Hypothalamus (tissue), 51 donors: ENCODE measurements around the gene DLEC1.
"Not testable (repeated sequence)": the region's sequence is repeated elsewhere in the genome, so short reads cannot be mapped to it uniquely, and the experiment has no call there.

Source experiments
- DNase-seq, 51 donors: peaks; one replicate each; lab custom pipeline; 2025; lab: John Stamatoyannopoulos, UW

The DLEC1 gene

DNA sequence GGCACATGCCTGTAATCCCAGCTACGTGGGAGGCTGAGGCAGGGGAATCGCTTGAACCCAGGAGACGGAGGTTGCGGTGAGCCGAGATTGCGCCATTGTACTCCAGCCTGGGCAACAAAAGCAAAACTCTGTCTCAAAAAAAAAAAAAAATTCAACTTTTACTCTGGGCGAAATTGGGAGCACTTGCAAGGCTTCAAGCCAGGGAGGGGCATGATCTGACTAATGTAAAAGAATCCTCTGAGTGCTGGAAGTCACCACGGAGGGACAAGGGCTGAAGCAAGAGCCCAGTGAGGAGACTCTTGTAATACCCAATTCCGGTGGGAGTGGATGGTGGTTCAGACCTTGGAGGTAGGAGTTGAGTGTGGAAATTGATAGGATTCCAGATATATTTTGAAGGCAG is 4.7 kb upstream of the DLEC1 start:
- DNase-seq, result not testable (repeated sequence)

DNA sequence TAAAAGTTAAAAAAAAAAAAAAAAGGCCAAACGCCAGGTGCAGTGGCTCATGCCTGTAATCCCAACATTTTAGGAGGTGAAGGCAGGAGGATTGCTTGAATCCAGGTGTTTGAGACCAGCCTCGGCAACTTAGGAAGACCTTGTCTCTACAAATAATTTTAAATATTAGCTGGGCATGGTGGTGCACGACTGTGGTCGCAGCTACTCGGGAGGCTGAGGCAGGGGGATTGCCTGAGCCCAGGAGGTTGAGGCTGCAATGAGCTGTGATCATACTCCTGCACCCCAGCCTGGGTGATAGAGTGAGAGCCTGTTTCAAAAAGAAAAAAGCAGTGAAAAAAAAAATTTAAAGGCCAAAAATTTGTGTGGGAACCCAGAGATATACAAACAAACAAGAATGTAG is 2.7 kb upstream of the DLEC1 start:
- DNase-seq, result no peak

DNA sequence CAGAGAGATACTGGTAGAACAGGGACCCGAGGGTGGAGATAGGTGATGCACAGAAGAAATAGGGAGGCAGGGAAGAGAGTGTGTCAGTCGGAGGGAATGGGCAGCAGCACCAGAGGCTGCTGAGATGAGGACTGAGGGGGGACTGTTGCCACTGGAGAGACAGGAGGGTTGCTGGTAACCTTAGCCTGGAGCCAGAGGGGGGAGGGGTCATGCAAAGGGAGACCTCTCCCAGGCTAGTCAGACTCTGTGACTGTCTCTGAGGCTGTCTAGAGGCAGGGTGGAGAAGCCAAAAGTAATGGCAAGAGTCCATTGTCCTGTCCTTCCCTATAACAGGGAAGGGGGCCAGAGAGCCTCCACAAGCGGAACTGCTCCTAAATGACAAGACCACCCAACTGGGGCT is 2.1 kb upstream of the DLEC1 start:
- DNase-seq, result no peak

GRCh38 chr3:38038447-38038911 is 529 bp upstream of the DLEC1 start:
- DNase-seq, result no peak

- peak in 33 of 51 donors; percentile 5 to 71 (median 48) for DNase-seq
Observed at GRCh38 chr3:38039899-38040261, 872 bp downstream of the DLEC1 start.

- DNase-seq, result no peak
Observed at GRCh38 chr3:38040401-38040800, 1.4 kb downstream of the DLEC1 start.

DNA sequence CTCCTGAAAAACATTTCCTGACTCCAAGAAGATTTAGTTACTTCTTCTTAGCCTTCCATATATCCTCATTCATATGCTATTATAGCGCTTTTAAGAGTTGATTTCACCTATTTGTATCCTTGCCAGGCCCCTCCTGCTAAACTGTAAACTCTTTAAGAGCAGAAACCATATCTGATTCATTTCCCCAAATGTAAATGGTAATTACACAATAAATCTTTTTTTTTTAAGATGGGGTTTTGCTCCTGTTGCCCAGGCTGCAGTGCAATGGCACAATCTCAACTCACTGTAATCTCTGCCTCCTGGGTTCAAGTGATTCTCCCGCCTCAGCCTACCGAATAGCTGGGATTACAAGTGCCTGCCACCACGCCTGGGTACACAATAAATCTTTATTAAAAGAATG is 4.5 kb downstream of the DLEC1 start:
- DNase-seq, result no peak

- DNase-seq, result no peak
Observed at GRCh38 chr3:38046027-38046426, 7.0 kb downstream of the DLEC1 start.

GRCh38 chr3:38046821-38047220 is 7.8 kb downstream of the DLEC1 start:
- DNase-seq, result no peak

GRCh38 chr3:38047896-38048295 is 8.9 kb downstream of the DLEC1 start:
- DNase-seq, result no peak

DNA sequence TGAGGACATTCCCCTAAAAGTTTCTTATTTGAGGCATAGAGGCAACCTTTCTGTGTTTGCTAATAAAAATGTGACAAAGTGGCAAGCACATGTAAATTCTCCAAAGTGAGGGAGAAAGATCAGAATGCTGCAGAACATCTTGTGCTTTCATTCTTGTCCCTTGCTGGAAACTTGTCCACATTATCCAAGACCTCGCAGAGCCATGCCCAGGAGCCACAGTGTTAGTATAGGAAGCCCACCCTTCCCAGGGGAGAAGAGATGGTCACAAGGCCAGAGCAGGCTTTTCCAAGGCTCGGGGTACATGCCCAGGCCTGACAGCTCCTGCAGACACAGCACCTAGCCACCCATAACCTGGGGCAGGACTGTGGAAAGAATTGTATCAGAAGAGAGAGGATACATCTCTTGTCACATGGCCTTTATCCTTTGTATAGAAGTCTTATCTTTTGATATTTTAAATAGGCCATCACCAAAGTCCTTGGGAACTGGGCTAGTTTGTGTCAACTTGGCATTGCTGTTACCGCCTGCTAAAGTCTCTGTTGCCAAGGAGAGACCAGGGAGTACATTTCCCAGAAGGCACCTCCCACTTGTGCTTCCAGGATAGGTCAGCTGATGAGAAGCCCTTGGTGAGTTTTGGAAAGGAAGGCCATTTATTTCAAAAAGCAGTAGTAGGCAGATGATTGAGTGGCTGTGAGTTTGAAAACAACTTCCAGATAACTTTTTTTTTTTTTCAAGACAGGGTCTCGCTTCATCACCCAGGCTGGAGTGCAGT is 10.5 kb downstream of the DLEC1 start:
- peak in 7 of 51 donors; percentile 2 to 42 (median 12) for DNase-seq

GRCh38 chr3:38051131-38051530 is 12.1 kb downstream of the DLEC1 start:
- DNase-seq, result no peak

- DNase-seq, result not testable (repeated sequence)
Observed at GRCh38 chr3:38053286-38053685, 14.3 kb downstream of the DLEC1 start.

DNA sequence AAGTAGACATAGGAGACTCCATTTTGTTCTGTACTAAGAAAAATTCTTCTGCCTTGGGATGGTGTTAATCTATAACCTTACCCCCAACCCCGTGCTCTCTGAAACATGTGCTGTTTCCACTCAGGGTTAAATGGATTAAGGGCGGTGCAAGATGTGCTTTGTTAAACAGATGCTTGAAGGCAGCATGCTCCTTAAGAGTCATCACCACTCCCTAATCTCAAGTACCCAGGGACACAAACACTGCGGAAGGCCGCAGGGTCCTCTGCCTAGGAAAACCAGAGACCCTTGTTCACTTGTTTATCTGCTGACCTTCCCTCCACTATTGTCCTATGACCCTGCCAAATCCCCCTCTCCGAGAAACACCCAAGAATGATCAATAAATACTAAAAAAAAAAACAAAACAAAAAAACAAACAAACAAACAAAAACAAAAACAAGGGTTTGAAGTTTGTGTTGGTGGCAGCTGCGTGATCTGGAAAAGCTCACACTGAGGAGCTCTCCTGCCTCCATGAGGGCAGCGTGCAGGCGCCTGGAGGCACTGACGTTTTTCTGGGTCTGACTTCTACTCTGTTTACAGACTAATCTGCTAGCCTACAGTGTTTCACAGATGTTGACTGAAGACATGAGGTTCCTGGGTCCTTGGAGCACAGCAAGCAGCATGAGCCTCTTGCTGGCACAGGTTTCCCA is 14.9 kb downstream of the DLEC1 start:
- DNase-seq, result not testable (repeated sequence)

DNA sequence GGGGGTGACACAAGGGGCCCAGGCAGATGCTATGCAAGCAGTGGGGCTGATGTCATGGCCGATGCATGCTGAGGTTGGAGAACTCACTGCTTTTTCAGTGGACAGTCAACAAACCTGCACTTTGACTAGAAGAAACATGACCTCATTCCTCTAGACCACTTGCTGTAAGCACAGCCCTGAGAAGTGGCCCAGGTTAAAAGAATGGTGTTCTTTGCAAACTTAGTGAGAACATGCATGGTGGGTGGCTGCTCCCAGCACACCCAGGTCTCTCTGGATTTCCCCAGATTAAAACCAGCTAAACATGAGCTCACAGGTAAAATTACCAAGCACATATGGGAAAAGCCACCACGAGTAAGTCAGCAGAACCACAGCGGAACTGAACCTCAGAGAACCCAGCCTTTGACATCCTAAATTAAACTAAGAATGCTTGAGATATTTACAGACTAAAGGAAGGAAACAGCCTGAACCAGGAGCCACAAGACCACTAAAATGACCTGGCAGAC is 15.5 kb downstream of the DLEC1 start:
- no peak for DNase-seq

DNA sequence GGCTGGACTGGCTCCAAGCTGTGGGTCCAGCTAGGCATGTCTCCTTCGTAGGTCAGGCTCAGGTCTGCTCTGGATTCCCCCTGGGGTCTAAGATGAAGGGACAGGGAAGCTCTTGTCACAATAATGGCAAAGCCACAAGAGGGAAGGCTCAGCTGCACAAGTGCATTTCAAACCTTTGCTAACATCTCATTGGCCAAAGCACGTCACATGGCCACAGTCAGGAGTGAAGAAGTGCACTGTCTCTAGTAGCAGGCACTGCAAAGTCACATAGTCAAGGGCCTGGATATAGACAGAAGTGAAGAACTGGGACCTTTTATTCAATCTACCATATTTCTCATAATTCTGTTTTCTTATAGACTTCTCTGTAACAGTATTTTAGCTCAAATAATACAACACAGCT is 20.1 kb downstream of the DLEC1 start:
- DNase-seq, result no peak

- no peak for DNase-seq
Observed at GRCh38 chr3:38059591-38059990, 20.6 kb downstream of the DLEC1 start.

DNA sequence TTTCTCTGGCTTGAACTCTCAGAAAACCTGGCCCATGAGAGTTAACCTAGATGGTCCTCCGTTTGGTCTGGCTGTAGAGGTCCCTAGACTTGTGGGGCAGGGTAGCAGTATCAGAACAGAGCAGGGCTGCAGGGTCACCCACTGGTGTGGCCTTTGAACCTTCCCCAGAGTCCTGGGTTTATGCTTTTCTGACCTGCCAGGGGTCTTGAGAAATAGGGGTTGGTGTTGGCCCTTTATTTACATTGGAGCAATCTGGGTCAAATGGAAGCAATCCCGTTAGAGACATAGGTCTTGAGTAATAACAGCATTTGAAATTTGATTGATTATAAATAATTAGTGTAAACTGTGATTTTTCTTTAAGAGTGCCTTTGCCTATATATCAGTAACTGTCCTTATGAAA is 23.8 kb downstream of the DLEC1 start:
- DNase-seq, result no peak

DNA sequence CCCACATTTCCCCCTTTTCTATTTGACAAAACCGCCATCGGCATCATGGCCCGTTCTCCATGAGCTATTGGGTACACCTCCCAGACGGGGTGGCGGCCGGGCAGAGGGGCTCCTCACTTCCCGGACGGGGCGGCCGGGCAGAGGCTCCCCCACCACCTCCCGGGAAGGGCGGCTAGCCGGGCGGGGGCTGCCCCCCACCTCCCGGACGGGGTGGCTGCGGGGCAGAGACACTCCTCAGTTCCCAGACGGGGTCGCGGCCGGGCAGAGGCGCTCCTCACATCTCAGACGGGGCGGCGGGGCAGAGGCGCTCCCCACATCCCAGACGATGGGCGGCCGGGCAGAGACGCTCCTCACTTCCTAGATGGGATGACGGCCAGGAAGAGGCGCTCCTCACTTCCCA is 25.4 kb downstream of the DLEC1 start:
- DNase-seq, result not testable (repeated sequence)

DNA sequence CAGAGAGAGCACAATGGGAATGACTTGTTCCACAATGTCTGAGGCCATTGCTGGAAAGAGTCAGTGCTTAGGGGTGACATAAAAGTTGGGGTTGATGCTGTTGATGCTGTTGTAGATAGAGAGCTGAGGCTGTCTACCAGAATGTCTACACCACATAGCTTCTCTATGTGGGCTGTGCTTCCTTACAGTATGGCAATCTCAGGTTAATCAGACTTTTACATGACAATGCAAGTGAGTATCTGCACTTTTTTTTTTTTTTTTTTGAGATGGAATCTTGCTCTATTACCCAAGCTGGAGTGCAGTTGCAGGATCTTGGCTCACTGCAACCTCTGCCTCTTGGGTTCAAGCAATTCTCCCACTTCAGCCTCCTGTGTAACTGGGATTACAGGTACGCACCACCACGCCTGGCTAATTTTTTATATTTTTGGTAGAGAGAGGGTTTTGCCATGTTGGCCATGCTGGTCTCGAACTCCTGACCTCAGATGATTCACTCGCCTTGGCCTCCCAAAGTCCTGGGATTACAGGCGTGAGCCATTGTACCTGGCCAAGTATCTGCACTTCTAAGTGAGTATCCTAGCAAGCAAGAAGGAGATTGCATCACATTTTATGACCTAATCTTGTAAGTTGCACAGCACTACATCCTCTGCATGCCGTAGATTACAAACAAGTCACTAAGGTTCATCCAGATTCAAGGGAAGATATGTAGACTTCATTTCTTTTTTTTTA is 28.7 kb downstream of the DLEC1 start:
- DNase-seq, result no peak

DNA sequence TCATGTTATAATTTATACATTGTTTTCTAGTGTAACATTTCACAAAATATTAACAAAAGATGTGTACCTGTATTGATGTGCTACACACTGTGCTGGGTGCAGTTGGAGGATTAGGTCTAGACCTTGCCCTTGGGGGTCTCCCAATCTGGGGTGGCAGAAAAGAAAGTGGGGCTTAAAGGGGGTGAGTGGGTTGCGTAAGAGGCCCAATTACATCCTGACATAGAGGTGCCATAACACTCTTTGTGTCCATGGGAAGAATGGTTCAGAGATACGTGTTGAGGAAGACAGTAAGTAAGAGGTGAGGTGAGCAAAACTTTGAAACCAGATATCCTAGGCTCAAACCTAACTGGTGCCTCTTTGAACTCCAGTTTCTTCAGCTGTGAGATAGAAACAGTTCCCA is 31.0 kb downstream of the DLEC1 start:
- no peak for DNase-seq
